Gastrocnemius medialis (tissue), 4 donors: ENCODE measurements around the gene ARHGAP26.

Experiments used
- CTCF ChIP-seq, 5 experiments: fragments of 450-650 bp in 3 of 5; fragments of 200-600 bp in 2 of 5; sonication (generic) in 2 of 5; IDR thresholded peaks in 4 of 5; conservative IDR thresholded peaks in 1 of 5; 1 replicate in 4 of 5; 2 replicates in 1 of 5; pipeline ENCODE4 v1.5.1; 2016 to 2019; ENCODE audit warnings: antibody characterized with exemption in 5 of 5, mild to moderate bottlenecking in 3 of 5, moderate library complexity in 3 of 5
- POLR2A ChIP-seq, 2 donors: fragments of 450-650 bp; IDR thresholded peaks; one replicate each; pipeline ENCODE4 v1.6.1; 2017; ENCODE audit warnings: antibody characterized with exemption in 2 of 2, mild to moderate bottlenecking in 2 of 2, moderate library complexity in 2 of 2

- peak in 4 of 5 experiments; percentile 35 to 57 (median 48) for TF ChIP-seq CTCF (IDR thresholded peaks at IDR 0.05 in 4 of 5, conservative IDR thresholded peaks at IDR 0.05 in 1 of 5)
- TF ChIP-seq POLR2A (IDR thresholded peaks at IDR 0.05), result no peak
These were observed 152.2 kb downstream of the ARHGAP26 start for GRCh38 chr5:142922223-142922952.
